OCI-LY1 (cell line): ENCODE measurements around the gene EFR3B.

Source experiments
- CTCF ChIP-seq: fragments of 200-600 bp; sonication (generic), shearing (Covaris generic); IDR thresholded peaks from 2 replicates; pipeline ENCODE4 v1.5.1; 2017; ENCODE audit warnings: mild to moderate bottlenecking, antibody characterized with exemption, low read length, moderate library complexity, mixed read lengths
- EZH2 ChIP-seq: fragments of 200-600 bp; sonication (generic), shearing (Covaris generic); IDR thresholded peaks from 2 replicates; pipeline ENCODE4 v1.8.0; 2017; ENCODE audit warnings: borderline replicate concordance, mixed run types, mild to moderate bottlenecking, antibody characterized with exemption, low read length, moderate library complexity, mixed read lengths

- TF ChIP-seq CTCF (no peak), EZH2 (no peak)
Measured at GRCh38 chr2:25029183-25029554, 12.7 kb upstream of the EFR3B start.
